HG03039 (cell line): ENCODE measurements around the gene CUL3.
A peak's percentile ranks its signal among the peaks of the same experiment; 100 is the strongest.
"Not testable (repeated sequence)": the region's sequence is repeated elsewhere in the genome, so short reads cannot be mapped to it uniquely, and the experiment has no call there.

ENCODE experiments used
- ATAC-seq: cut with Tn5 transposase; IDR thresholded peaks from one replicate; pipeline ENCODE4 v1.9.1; 2021; ENCODE audit warnings: mild to moderate bottlenecking, moderate library complexity; ENCODE audit not compliant: unreplicated experiment

Gene CUL3

DNA sequence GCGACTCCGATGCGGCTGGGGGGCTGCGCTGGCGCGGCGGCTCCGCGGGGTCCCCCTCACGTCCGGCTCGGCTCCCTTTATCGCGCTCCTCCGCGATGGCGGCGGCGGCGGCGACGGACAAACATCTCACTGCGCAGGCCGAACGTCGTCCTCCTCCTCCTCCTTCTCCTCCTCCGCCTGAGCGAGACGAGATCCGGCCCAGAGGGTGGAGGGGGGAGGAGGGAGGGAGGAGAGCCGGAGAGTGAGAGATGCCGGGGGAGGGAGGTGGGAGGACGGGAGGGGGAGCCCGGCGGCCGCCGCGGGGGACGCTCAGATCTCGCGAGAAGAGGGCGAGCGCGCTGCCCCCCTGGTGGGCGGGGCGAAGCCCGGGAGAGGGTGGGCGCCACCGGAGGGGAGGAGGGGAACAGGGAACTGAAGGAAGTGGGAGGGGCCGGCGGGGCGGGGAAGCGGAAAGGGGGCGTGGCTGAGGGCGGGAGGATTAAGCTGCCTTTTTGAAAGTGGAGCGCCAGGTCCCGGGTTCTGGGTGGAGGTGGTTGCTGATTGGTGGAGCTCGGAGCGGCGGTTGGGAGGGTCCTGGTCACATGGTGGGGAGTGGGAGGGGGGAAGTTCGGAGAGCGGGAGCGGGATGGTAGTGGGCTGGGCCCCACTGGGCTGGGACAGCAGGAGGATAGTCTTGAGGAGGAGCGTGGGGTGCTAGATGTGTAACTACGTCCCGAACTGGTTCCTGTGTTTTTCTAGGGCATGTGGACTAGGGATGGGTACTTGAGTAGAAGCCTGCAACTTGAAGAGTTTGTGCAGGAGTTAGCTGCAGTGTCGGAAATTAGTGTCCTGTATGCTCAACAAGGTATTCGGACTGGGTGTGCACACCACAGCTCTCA, at the start of gene CUL3:
TSS of gene CUL3 (minus strand) at position 153 of the 878 bp plus-strand sequence. CDS start 354 bp downstream, outside the sequence.
- peak; percentile 77 for ATAC-seq

DNA sequence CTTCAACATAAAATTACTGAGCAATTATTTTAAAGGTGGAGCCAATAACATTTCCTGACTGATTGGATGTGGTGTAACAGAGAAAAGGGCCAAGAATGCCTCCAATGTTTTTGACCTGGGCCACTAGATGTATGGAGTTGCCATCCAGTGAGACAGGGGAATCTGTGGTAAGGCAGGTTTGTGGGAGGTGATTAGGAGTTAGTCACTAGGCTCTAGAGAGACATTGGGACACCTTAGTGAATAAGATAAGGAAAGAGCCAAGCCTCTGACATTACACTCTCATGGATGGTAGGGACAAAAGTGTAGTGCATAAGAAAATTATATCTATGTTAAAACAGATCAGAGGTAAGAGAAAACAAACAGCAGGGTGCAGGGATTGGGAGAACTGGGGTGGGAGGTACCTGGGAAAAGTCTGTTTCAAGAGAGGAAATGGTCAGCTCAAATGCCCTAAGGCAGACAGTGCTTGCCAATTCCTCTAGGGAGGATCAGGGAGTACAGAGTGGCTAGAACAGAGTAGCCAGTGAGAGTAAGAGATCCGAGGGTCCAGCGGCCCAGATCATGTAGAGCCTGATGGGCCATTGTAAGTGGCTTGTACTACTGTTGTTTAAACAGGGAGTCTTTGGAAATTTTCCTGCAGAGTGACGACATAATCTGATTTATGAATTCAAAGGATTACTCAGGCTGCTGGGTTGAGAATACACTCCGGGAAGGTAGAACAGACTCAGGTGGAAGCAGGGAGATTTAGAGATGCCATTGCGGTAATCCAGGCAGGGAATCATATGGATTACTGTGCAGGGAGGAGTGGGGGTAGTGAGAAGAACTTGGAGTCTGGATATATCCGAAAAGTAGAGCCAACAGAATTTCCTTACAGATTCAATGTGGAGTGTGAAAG, 45.7 kb upstream of the CUL3 start:
- no peak for ATAC-seq

DNA sequence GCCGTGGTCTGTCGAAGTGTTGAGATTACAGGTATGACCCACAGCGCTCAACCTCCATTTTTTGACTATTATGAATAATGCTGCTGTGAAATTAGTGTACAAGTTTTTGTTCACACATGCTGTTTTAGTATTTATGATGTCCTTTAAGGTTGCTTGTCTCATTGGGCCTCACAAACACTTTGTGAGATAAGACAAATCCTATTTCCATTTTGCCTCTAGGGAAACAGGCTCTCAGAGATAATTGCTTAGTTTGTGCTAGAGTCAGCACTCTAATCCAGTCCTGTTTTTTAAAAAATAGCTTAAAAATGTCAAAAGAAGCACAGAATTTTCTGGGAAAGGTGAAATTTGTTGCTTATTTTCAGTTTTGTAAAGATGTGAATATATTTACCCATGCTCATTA, 43.3 kb upstream of the CUL3 start:
- no peak for ATAC-seq

DNA sequence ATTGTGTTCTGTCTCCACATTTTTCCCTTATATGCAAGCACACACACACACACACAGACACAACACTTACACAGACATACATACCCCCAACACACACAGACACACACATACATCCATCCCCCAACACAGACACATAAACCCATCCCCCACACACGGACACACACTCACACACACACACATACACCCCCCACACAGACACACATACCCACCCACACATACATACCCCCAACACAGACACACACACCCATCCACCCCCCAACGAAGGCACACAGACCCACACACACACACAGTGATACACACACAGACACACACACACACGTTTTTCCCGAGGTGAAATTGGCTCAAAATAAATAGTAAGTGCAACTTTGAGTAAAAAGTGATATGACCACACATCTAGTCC, 41.6 kb upstream of the CUL3 start:
- no peak for ATAC-seq

DNA sequence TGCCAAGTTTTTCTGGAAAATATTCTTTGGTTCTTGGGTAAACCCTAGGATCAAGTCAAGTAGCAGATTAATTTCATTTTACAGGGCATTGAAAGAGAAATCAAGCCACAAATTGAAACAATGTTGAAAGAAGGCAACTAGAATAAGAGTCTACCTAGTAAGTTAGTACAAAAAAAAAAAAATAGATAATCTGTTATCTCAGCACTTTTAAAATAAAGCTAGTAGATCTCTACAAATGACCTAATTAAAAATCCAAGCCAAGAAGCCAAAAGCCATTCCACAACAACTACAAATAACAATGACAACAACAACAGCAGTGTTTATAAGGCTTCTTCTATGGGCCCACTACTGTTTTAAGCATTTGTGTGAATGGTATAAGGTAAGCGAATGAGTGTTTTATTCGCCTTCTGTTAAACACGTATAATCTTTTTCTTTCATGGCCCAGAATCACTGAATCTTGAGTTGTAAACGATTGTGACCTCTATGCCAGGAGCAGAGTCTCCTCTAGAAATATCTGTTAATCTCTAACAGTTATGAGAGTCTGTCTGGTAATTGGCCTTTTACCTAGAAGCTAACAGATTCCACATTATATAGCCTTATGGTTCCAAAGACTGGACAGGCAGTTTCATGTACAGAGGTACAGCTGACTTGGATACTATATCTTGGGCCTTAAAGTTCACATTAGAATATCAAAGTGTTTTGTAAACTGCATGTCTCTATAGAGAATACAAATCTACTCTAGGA, 28.6 kb upstream of the CUL3 start:
- ATAC-seq = no peak

DNA sequence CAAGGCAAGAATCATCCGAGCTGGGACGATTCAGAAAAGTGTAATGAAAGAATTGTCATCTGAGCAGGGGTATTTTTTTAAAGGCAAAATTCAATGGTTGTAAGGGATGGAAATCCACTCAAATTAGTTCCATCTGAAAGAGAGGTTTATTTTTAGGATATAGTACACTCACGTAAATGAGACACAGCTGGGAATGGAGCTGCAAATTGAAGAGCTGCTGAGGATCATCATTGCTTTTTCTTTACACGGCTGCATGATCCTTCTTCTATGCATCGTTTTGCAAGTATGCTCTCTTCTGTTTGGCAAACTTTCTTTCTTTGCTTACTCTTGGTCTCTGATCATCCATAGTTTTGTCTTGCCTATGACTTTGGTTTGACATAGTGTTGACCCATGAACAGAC, 27.4 kb upstream of the CUL3 start:
- ATAC-seq = no peak

DNA sequence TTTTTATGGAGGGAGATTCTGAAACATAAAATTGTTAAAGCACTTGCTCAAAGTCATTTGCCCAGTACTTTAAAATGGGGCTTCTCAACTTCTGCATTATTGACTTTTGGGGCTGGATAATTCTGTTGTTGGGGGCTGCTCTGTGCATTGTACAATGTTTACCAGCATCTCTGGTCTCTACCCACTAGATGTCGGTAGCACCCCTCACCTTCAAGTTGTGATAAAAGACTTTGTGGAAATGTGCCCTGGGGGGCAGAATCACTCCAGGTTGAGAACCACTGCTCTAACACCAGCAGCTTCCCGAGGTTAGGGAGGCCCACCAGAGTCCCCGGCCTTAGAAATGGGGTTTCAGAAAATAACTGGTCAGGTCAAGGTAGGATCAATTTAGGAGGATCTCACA, 26.8 kb upstream of the CUL3 start:
- ATAC-seq = no peak

DNA sequence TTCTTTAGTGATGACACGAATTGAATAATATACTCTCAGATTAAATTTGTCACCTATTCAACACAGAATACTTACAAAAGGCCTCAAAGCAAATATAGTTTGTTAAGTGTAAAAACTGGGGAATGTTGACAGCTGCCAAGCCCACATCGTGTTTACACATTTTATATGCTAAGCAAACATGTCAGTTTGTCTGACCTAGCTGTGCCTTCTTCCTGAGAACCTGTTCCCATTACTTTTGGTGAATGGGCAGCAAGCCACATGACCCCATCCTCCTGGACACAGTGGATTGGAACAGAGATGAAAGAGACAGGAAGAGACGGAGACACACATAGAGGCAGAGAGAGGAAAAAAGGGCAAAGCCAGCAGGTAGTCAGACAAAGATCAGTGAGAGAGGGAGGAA, 22.9 kb upstream of the CUL3 start:
- no peak for ATAC-seq

DNA sequence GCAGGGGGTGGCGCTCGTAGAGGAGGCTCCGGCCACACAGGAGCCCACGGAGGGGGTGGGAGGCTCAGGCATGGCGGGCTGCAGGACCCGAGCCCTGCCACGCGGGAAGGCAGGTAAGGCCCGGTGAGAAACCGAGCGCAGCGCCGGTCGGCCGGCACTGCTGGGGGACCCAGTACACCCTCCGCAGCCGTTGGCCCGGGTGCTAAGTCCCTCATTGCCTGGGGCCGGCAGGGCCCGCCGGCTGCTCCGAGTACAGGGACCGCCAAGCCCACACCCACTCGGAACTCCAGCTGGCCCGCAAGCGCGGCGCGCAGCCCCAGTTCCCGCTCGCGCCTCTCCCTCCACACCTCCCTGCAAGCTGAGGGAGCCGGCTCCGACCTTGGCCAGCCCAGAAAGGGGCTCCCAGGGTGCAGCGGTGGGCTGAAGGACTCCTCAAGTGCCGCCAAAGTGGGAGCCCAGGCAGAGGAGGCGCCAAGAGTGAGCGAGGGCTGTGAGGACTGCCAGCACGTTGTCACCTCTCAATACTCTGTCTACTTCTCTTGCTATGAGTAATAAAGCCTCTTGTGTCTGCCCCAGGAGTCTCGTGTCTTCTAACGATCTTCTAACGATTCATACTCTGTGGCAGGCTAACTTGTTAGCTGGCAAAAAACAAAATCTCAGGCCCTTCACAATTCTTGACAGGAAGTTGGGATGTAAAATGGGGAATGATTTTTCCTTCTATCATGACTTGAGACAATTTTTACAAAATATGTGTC, 18.8 kb upstream of the CUL3 start:
- not testable (repeated sequence) for ATAC-seq

DNA sequence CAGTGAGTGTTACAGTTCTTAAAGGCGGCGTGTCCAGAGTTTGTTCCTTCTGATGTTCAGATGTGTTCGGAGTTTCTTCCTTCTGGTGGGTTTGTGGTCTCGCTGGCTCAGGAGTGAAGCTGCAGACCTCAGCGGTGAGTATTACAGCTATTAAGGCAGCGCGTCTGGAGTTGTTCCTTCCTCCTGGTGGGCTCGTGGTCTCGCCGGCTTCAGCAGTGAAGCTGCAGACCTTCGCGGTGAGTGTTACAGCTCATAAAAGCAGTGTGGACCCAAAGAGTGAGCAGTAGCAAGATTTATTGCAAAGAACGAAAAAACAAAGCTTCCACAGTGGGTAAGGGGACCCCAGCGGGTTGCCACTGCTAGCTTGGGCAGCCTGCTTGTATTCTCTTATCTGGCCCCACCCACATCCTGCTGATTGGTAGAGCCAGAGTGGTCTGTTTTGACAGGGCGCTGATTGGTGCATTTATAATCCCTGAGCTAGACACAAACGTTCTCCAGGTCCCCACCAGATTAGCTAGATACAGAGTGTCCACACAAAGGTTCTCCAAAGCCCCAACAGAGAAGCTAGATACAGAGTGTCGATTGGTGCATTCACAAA, 17.7 kb upstream of the CUL3 start:
- ATAC-seq = not testable (repeated sequence)

DNA sequence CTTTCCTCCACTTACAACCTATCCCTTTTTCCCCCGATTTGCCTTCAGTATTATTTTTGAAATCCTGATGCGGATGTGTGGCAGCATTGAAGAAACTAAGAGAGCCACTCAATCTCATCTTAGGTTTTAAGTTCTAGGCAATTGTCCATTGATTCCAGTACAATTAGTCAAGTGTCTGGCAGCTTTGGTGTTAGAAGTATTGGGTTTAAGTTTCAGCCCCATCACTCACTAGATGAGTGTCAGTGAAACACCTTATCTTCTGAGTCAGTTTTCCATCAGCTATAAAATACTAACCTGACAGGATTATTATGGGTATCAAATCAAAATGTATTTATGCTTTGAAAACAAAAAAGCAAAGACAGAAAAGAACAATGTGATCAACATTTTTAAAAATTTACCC, 16.8 kb upstream of the CUL3 start:
- no peak for ATAC-seq

DNA sequence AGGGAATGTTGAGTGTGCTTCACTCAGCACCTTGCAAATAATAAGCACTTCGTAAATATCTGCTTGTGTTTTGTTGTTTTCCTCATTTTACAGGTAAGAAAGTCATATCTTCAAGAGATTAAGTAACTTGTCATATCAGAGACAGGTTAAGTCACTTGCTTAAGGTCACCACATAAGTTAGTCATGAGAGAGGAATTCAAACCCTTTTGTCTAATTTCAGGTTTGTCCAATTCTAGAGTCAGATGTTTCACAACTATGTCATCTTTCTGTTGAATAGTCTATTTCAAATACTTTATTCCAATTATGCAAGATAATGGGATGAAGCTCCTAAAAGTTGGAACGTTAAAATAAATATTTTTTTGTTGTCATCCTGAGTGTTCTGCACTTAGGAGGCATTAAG, 13.5 kb upstream of the CUL3 start:
- ATAC-seq = no peak

DNA sequence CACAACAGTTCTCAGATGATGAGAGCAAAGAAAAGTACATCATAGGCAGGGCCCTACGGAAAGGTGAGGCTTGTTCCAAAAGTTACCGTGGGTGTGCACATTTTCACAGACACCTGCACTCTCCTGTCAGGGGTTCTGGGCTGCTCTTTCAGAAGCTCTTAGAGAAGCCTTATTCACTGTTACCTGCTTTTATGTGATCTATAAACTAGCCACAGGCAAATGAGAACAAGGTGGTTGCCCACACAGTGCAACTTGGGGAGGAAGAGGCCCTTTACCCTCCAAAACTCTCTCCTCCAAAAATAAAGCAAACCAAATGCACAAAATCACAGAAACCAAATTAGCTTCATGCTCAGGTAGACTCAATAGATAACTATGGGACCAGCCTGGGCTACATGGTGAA, 11.1 kb upstream of the CUL3 start:
- peak; percentile 46 for ATAC-seq

DNA sequence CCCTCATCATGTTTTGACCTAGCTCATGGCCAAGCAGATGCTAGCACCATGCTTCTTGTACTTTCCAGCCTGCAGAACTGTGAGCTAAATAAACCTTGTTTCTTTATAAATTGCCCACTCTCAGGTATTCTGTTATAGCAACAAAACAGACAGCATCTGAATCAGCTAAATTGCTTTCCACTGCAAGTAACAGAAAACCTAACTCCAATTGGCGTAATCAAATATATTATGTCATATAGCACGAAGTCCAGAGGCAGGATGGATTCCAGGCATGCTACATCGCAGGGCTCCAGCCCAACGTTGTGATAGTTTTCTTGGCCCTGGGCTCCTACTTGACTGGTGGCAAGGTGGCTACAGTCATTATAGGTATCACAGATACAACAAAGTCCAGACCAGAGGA, 10.4 kb upstream of the CUL3 start:
- no peak for ATAC-seq

DNA sequence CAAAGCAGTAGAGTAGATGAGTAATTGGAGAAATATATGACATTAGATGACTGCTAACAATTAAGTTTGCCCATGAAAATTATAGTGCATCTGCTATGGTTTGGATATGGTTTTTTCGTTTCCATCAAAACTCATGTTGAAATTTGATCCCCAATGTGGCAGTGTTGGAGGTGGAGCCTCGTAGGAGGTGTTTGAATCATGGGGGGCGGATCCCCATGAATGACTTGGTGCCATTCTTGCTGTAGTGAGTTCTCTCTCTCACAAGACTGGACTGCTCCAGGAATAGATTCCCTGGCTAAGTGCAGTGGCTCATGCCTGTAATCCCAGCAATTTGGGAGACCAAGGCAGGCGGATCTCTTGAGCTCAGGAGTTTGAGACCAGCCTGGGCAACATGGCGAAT, 9.7 kb upstream of the CUL3 start:
- ATAC-seq = no peak

DNA sequence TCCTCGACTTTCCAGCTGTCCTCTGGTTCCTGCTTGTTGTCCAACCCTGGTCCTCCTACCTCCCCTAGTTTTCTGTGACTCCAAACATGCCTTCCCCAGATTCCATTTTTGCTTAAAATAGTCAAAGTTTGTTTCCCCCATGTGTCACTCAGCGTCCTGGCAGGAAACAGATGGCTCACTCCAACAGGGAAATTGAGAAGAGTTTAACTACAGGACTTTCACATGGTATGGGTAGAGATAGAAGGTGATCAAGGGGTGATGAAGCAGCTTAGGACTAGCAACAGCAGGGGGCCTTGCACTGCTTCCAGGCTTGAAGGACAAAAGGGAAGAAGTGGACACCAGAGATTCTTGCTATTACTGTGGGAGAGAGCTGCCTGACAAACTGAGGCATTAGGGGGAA, 6.1 kb upstream of the CUL3 start:
- no peak for ATAC-seq

DNA sequence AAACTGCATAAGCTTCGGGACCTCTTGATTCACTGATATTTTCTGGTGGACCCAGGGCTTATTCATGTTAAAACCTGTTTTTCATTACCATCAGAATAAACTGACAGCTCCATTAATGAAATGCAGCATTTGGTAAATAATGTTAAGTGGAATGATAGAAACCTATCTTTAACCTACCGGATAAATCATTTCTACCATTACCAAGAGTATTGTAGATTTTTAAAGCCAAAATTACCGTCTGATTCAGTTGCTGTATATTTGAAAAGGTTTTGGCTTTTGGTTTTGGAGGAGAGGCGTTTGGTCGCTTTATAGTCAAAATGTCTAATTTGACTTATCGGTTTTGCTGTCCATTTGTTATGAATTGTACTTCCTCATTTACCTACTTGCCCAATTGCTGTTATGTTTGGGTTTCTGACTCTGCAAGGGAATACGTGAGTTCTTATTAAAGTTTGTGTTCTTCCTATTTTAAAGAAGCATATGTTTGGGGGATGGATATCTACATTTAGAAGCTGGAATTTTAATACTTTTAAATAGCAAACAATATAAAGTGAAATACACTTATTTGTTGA, 1.0 kb upstream of the CUL3 start:
- no peak for ATAC-seq

DNA sequence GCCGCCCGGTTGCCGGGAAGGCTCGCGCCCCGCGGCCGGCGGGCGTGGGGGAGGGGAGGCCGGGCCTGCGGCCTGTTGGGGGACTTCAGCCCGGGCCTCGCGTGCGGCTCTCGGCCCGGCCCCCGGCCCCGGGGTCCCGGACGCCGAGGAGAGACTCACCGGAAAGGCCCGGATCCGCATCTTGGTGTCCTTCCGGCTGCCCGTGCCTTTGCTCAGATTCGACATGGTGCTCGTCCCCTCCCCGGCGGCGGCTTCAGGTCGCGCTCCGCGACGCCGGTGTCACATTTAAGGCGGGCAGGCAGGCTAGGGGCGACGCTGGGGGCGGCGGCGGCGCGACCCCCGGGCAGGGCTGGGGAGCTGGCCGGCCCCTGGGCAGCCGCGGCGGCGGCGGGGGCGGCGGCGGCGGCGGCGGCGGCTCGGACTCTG, 365 bp downstream of the CUL3 start:
- ATAC-seq = peak; percentile 26

DNA sequence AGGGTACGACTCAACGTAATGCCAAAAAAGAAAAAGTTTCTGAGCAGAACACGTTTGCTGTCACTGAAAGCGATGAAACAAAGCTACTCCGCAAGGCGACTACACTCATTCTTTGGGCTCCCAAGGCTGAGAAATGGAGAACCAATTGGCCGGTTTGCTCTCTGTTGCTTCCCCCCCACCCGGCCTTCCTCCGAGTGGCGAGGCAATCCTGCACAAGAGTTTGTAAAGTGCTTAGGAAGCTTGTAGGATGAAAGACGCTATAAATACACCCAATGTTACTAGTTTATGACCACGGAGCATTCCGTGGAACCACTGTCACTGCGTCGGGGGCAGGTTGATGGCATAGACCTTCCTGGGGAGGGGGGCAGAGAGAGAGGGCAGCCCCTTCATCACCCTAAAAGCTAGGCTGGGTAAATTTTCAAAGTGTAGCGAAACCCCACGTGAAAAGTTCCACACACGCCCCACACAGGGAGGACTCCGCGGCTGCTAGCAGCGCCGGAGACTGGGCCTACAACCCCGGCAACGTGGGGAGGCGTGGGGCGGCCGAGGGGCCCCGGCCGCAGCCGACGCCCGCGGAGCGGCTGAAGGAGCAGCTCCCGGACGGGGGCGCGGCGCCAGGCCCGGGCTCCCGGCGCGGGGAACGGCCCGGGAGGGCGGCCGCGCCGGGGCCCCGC, 915 bp downstream of the CUL3 start:
- ATAC-seq = peak; percentile 1
